Lower lobe of right lung (tissue), 2 donors: Measurements from ENCODE around the gene RUFY1. TPM values are rescaled to one million over a fixed set of nuclear protein-coding genes. Genes with fewer than 3 reads are reported as not detected.

Experiments used
- ATAC-seq, 2 donors: fragments of 200-7000 bp; cut with Tn5 transposase; one replicate each; pipeline ENCODE4 v1.9.1; 2020 to 2022; ENCODE audit warnings: mild to moderate bottlenecking in 2 of 2, moderate library complexity in 2 of 2
- DNase-seq: peaks from one replicate; pipeline ENCODE4 v3.0.0-alpha.2; 2020
- H3K27ac ChIP-seq: fragments of 200-600 bp; one replicate; pipeline ENCODE4 v1.8.0; 2022
- H3K27me3 ChIP-seq: fragments of 200-600 bp; one replicate; pipeline ENCODE4 v1.8.0; 2022; ENCODE audit warnings: low read depth
- H3K36me3 ChIP-seq: fragments of 200-600 bp; one replicate; pipeline ENCODE4 v1.8.0; 2022; ENCODE audit warnings: mild to moderate bottlenecking
- H3K4me1 ChIP-seq: fragments of 200-600 bp; one replicate; pipeline ENCODE4 v1.8.0; 2022
- H3K4me3 ChIP-seq: fragments of 200-600 bp; one replicate; pipeline ENCODE4 v1.8.0; 2022; ENCODE audit warnings: mild to moderate bottlenecking
- H3K9me3 ChIP-seq: fragments of 200-600 bp; one replicate; pipeline ENCODE4 v1.8.0; 2022
- intact Hi-C: fragments of 100-400 bp; cut with DNase I; formaldehyde crosslinking; loops from one replicate; pipeline ENCODE4 v1.11.0; 2022
- total RNA-seq: library from RNA; stranded (reverse); fragmentation: NEBNext Ultra II Directional; extraction: Animal tissue kit (Norgen Biotek cat#: 25700); gene quantifications from one replicate; pipeline ENCODE4 v1.2.1, GENCODE V29; 2021
- TF ChIP-seq, protein P1 (sequence below): fragments of 200-600 bp; IDR thresholded peaks from one replicate; pipeline ENCODE4 v1.8.0; 2022; ENCODE audit warnings: antibody characterized with exemption, mild to moderate bottlenecking
- donor health status: DM: no; HTN: yes; CAD: no; lungs with severe emphysema.

Gene RUFY1
- total RNA-seq, 1 donor from 2014 or later, result 58.8 TPM

DNA sequence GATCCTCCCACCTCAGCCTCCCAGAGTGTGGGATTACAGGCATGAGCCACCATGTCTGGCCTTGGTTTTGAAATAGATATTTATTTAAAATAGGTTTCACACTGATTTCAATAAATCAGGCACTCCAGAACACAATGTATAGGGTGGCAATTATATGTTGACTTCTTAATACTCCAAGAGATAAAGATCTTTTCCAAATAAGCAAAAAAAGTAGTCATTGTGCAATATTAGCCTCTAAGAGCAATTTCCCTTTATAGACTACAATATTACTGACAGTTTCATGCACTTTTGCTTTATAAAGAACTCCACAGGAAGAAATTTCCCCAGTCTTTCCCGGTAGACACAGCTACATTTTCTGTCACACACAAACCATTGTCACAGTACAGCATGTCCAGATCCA lies 23.4 kb upstream of the RUFY1 start:
- H3K36me3 ChIP-seq, result no peaks in the 10 kb centered on the region
- no peak overlapping the region for H3K27ac ChIP-seq
- intact Hi-C loops, result no loop called here
- peaks cover 4% of the 10 kb centered on the region for H3K4me1 ChIP-seq
- no peak for DNase-seq
- no peak for ATAC-seq
- TF ChIP-seq, protein P1, sequence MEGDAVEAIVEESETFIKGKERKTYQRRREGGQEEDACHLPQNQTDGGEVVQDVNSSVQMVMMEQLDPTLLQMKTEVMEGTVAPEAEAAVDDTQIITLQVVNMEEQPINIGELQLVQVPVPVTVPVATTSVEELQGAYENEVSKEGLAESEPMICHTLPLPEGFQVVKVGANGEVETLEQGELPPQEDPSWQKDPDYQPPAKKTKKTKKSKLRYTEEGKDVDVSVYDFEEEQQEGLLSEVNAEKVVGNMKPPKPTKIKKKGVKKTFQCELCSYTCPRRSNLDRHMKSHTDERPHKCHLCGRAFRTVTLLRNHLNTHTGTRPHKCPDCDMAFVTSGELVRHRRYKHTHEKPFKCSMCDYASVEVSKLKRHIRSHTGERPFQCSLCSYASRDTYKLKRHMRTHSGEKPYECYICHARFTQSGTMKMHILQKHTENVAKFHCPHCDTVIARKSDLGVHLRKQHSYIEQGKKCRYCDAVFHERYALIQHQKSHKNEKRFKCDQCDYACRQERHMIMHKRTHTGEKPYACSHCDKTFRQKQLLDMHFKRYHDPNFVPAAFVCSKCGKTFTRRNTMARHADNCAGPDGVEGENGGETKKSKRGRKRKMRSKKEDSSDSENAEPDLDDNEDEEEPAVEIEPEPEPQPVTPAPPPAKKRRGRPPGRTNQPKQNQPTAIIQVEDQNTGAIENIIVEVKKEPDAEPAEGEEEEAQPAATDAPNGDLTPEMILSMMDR, result no peak
- no peaks in the 10 kb centered on the region for H3K9me3 ChIP-seq
- H3K27me3 ChIP-seq, result no peaks in the 10 kb centered on the region
- no peak overlapping the region for H3K4me3 ChIP-seq

DNA sequence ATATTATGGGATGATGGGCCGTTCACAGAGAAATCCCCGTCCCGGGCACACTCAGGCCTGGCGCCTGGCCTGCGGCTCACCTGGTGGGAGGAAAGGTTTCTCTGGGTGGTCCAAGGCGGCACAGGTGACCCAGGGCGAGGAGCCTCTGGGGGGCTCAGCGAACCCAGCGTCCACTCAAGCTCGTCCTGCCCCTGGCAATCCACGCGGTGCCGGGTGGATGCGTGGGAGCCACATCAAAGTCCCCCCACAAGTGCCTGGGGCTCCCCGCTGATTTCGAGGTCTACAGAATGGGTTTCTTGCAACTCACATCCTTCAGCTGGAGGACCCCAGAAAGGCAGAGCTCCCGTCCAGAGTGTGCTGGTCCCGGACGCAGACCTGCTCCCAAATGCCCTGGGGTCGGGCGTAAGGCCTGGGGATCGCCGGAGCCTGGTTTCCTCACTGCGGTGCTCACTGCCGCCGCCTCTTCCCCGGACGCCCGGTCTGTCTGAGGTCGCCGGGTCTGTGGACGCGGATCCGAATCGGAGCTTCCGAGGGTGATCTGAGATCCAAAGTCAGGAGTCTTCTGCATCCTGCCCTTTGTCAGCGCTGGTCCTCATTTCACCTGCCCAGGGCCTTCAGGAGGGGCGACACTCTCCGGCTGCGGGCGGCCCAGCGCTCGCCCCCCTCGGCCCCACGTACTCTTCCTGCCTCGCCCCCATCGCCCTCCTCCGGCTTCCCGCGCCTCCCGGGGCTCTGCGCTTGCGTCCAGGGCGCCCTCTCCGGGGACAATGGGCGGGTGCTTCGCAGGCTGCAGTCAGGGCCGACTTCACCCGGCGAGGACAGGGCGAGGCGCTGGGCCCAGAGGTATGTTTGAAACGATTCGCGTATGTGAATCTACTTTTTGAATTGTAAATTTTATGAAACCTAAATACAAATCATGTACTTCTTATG lies 20.0 kb upstream of the RUFY1 start:
- intact Hi-C loops, result no loop called here
- Histone ChIP-seq H3K27ac (no peak overlapping the region), H3K27me3 (no peaks in the 10 kb centered on the region), H3K36me3 (no peaks in the 10 kb centered on the region), H3K9me3 (no peaks in the 10 kb centered on the region), H3K4me3 (peak overlapping the region; percentile 54), H3K4me1 (peaks cover 4% of the 10 kb centered on the region)
- DNase-seq, result peak; percentile 79
- TF ChIP-seq, protein P1, result peak; percentile 43
- ATAC-seq, result peak; percentile 92 to 95

DNA sequence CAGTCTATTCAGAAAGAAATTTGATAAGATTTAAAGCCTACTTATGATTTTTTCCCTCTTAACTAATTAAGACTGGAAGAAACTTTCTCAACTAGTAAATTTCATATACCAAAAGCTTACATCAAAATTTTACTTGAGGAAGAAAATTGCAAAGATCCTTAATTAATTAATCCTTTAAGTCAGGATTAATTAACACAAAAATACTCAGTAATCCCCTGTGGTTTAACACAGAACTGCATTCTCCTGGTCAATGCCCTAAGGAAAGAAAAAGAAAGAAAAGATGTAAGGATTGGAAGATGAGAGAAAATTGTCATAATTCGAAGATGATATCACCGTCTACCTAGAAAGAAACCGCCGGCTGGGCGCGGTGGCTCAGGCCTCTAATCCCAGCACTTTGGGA lies 17.3 kb upstream of the RUFY1 start:
- Histone ChIP-seq H3K4me3 (no peak overlapping the region), H3K4me1 (peaks cover 4% of the 10 kb centered on the region), H3K9me3 (no peaks in the 10 kb centered on the region), H3K27me3 (no peaks in the 10 kb centered on the region), H3K36me3 (no peaks in the 10 kb centered on the region), H3K27ac (no peak overlapping the region)
- no peak for DNase-seq
- no peak for ATAC-seq
- TF ChIP-seq, protein P1, result no peak
- intact Hi-C loops, result no loop called here

DNA sequence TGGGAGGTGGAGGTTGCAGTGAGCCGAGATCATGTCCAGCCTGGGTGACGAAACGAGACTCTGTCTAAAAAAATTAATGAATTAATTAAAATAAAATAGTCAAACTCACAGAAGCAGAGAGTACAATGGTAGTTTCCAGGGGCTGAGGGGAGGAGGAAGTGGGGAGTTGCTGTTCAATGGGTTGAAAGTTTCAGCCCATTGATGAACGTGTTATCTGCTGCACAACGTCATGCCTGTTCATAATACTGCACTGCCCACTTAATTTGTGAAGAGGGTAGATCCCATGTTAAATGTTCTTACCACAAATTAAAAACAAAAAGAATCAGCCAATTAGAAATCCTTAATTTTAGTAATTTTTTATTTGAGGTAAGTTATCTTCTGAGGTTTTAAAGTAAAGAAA lies 16.4 kb upstream of the RUFY1 start:
- no peak overlapping the region for H3K4me3 ChIP-seq
- TF ChIP-seq, protein P1, result no peak
- no peaks in the 10 kb centered on the region for H3K27me3 ChIP-seq
- H3K27ac ChIP-seq, result no peak overlapping the region
- no peak for ATAC-seq
- intact Hi-C loops, result no loop called here
- H3K9me3 ChIP-seq, result no peaks in the 10 kb centered on the region
- DNase-seq, result no peak
- H3K4me1 ChIP-seq, result peaks cover 4% of the 10 kb centered on the region
- H3K36me3 ChIP-seq, result no peaks in the 10 kb centered on the region

DNA sequence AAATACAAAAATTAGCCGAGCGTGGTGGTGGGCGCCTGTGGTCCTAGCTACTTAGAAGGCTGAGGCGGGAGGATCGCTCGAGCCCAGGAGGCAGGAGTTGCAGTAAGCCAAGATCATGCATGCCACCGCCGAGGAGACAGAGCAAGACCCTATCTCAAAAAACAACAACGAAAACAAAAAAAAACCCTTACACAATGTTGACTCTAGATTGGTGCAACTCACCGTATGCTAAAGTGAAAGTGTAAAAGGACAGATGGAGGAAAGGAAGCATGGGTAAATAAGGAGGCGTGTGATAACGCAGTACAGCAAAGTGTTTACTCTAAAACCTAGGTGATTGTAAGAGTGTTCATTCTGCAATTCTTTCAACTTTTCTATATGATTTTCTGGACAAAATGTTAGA lies 15.9 kb upstream of the RUFY1 start:
- intact Hi-C loops, result no loop called here
- ATAC-seq, result no peak
- no peak overlapping the region for H3K4me3 ChIP-seq

More for the DNA sequence above, 15.9 kb upstream of the RUFY1 start:
- no peak for DNase-seq
- H3K27ac ChIP-seq, result no peak overlapping the region
- TF ChIP-seq, protein P1, result no peak
- H3K9me3 ChIP-seq, result no peaks in the 10 kb centered on the region
- no peaks in the 10 kb centered on the region for H3K36me3 ChIP-seq
- H3K4me1 ChIP-seq, result peaks cover 4% of the 10 kb centered on the region
- H3K27me3 ChIP-seq, result no peaks in the 10 kb centered on the region
